SU-DHL-6 (cell line): Measurements from ENCODE around the gene GRID2.

Experiments
- CTCF ChIP-seq: fragments of 200-600 bp; sonication (generic); IDR thresholded peaks from one replicate; pipeline ENCODE4 v1.5.1; 2017; ENCODE audit warnings: antibody characterized with exemption, mild to moderate bottlenecking, low read length, moderate library complexity; ENCODE audit not compliant: insufficient read depth, poor library complexity, severe bottlenecking
- EZH2phosphoT487 ChIP-seq: fragments of 200-600 bp; sonication (generic), shearing (Covaris generic); conservative IDR thresholded peaks from 2 replicates; pipeline ENCODE4 v1.6.1; 2018; ENCODE audit warnings: mild to moderate bottlenecking, antibody characterized with exemption, low read length, moderate library complexity, mixed read lengths

GRCh38 chr4:93478805-93479204, 1175.0 kb downstream of the GRID2 start:
- TF ChIP-seq CTCF: no peak
- TF ChIP-seq EZH2phosphoT487: no peak
